NCI-H2227 (cell line): Measurements from ENCODE around the gene UMODL1.

Experiments
- DNase-seq: peaks from one replicate; lab custom pipeline; 2025; ENCODE audit not compliant: unreplicated experiment; lab: John Stamatoyannopoulos, UW

The UMODL1 gene

DNA sequence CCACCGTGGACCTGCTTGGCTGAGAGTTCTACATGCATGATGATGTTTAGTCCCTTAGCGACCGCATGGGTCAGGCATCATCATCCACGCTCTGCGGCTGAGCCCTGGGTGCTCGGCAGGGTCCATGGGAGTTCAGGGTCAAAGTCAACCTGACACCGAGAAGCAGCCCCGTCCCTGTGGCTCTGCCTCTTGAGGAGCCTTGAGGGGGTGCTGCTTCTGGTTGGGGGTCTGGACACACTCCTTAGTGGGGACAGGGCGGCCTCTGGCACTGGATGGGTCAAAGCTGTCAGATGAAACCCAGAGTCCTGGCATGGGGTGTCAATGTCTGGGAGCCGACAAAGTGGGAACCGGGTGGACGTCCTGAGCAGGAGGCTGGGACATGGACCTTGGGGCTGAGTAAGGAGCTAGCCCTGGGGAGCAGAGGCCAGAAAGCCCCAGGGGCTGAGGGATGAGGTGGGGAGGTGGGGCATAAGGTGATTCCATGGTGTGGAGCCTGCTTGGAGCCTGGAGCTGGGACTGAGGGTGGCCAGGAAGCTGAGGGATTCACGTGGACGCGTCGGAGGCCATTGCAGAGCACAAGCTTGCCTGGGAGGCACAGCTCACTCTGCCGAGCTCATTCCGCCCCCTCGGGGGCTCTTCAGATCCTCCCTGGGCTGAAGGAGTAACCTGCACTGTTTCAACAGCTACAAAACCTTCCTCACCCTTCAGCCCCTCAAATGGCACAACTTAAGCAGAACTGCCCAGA, 53.9 kb downstream of the UMODL1 start:
- DNase-seq = no peak

DNA sequence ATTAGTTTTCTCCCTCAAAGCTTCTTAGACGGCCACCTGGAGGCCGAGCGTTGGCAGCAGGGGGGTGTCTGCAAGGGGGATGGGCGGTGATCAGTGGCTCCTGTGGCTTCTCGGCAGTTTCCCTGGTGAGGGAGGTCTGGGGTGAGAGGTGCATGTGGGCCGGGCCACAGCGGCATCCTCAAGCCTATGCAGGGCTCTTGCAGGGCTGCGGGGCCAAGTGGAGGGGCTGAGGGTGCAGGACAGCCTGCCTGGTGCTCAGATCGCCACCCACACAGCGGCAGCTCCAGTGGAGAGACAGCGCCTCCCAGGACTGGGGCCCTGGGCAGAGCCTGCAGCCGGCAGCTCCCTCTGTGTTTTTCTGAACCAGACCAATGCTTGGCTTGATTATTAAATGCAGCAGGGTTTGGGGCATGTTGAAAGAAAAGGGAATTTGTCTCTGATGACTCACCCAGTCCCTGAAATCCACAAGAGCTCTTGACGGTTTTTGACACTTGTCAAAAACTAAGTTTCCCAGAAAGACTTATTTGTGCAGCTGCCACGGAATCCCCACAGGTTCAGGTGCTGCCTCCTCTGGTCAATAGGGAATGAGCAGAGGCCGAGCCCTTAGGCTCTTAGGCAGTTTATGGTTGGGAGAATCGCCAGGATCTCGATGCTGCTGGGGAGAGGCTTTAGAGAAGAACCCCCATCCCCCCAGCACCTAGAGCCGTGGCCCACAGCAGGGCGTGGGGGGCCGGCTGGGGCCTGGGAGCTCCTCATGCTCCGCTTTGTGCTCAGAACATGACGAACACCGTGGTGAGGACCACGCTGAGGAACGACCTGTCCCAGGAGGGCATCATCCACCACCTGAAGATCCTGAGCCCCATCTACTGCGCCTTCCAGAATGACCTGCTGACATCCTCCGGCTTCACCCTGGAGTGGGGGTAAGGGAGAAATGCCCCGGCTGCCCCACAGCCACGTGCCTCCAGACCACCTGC, 54.7 kb downstream of the UMODL1 start:
- DNase-seq = peak; percentile 25

DNA sequence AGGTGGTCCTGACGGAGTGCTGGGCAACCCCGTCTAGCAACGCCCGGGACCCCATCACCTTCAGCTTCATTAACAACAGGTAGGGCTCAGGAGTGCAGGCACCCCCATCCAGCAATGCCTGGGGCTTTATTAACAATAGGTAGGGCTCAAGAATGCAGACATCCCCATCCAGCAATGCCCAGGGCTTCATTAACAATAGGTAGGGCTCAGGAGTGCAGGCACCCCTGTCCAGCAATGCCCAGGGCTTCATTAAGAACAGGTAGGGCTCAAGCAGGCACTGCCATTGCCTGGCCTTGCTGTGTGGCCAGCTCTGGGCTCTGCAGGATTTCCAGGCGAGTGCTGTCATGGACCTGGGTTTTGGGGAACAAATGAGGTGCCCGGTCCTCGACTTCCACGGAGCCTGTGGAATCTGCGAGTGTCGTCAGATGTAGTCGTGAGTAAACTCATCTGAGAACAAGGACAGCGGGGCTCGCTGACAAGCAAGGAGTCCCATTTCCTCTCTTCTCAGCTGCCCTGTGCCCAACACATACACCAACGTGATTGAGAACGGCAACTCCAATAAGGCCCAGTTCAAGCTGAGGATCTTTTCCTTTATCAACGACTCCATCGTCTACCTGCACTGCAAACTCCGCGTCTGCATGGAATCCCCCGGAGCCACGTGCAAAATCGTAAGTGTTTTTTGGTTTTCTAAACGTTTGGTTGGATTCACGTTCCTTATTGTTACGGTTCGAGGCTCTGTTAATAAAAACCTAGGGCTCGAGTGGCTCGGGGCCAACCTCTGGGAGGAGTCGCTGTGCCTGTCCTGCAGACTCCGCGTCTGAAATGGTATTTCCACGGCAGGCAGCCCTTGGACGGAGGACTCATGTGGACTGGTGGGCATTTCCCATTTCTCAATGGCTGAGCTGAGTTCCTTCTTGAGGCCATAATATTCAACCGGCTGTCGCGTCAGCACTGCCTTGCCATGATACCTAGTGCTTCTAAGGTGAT, 56.3 kb downstream of the UMODL1 start:
- DNase-seq = no peak

DNA sequence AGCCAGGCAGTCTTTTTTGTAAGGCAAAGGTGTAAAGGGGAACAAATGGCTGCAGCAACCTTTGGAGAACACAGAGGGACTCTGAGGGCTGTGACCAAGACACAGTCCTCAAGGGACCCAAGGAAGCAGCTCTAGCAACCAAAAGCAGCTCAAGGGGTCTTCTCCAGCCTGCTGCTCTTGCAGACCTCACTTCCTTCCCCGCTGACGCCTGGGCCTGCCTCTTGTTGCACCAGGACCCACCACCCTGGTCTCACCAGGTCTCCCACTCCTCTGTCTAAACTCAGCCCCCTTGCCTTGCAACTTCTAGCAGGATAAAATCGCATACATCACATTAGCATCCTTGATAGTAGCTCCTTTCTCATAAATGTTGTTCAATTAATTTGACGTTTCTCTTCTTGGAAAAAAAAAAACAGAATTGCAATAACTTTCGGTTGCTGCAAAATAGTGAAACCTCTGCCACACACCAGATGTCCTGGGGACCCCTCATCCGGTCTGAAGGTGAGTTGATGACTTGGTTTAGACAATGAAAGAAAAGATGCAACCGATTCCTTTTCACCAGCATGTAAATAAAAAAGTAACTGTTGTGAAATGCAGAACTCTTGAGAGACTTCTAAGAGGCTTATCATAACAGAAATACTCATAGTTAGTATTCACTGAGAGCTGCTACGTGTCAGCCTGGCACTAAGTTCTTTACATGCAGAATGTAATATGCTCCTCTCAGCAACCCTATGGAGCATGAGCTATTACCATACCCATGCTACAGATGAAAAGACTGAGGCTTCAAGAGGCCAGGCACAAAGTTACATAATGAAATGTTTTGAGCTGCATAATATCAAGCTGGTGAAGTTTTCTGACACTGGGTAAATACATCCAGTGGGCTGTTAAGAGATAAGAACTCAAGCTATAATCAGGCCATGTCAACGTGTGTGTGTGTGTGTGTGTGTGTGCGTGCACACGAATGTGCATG, 58.5 kb downstream of the UMODL1 start:
- DNase-seq = no peak

DNA sequence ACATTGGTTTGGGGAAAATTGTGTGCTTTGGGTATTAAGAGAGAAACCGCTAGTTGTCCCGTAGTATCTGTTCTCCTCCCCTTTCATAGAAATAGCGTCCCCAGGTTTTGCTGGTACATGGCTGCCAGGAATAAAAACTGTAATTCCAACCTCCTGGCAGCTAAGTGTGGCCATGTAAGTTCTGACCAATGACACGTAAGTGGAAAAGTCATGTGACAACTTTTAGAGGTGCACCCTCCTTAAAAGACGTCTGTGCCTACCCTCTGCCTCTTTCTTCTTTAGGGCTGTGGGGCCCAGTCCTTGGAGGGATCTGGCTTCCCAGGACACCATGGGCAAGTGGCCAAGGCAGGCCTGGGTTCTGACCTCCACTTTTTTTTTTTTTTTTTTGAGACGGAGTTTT, 59.3 kb downstream of the UMODL1 start:
- DNase-seq = no peak

DNA sequence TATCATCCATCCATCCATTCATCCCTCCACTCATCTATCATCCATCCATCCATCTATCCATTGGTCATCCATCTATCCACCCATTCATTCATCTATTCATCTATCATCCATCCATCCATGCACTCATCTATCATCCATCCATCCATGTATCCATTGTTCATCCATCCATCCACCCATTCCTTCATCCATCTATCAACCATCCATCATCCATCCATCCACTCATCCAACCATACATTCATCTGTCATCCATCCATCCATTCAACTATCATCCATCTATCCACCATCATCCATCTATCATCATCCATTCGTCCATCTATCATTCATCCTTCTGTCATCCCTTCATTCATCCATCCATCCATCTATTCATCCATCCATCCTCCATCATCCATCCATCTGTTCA, 61.1 kb downstream of the UMODL1 start:
- no peak for DNase-seq

DNA sequence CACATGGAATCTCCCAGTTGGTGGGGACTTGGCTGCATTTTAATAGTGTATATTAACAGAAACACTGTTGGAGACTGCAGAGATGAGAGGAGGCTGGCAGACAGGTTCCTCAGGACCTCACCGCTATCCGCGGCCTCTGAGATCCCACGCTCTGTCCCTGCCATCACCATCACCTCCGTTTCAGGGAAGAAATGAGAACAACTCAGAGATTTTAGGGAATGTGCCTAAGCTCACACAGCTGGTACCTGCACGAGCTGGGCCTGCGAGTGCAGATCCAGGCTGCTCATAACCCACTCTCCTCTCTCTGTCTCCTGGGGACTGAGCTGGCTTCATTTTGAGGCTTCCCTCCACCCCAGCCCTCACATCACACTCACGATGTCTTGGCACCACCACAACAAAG, 62.0 kb downstream of the UMODL1 start:
- no peak for DNase-seq

DNA sequence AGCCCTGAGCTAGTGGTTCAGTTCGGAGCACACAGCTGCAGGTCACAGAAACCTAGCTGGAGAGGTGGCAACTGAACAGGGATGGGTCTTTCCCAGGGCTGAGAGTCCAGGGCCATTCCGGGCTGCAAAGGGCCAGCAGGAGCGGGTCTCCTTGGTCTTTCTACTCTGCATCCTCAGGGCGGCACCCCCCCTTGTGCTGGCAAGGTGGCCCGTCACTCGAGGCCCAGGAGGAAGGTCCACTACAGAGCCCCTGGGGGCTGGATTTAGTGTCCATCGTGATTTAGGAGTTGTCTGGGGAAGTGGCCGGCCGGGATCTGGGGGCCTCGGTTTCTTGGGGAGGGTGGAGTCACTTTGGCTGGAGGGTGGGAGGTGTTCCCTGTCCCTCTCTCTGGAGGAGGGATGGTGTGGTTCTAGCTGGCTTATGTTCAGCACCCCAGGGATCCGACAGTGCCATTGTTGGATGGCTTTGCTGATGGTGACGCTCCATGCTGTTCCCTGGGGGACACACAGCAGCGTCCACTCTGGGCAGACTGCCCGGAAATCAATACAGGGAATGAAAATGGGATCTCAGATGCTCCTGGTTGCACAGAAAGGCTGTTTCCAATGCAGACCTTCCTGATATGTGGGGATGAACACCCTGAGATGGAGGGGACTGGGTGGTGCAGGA, 64.4 kb downstream of the UMODL1 start:
- no peak for DNase-seq

DNA sequence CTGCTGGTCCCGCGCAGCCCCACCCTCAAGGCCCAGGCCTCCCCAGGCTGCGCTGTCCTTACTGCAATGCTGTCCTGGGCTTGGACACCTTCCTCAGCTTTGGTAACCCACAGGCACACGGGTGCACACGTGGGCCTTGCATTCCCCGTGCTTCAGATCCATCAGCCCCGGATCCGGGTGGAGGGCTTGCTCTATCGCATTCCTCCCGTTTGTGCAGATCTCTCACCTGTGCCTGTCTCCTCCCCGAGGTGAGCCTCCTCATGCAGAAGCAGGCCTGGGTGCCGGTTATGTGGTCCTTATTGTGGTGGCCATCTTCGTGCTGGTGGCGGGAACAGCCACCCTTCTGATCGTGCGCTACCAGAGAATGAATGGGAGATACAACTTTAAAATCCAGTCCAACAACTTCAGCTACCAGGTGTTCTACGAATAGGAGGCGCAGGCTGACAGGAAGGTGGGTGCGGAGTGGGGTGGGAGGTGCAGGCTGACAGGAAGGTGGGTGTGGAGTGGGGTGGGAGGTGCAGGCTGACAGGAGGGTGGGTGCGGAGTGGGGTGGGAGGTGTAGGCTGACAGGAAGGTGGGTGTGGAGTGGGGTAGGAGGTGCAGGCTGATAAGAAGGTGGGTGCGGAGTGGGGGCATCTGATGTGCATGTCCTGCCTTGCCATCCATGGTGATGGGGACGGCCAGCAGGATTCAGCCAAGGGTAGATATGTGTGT, 66.2 kb downstream of the UMODL1 start:
- DNase-seq = no peak

DNA sequence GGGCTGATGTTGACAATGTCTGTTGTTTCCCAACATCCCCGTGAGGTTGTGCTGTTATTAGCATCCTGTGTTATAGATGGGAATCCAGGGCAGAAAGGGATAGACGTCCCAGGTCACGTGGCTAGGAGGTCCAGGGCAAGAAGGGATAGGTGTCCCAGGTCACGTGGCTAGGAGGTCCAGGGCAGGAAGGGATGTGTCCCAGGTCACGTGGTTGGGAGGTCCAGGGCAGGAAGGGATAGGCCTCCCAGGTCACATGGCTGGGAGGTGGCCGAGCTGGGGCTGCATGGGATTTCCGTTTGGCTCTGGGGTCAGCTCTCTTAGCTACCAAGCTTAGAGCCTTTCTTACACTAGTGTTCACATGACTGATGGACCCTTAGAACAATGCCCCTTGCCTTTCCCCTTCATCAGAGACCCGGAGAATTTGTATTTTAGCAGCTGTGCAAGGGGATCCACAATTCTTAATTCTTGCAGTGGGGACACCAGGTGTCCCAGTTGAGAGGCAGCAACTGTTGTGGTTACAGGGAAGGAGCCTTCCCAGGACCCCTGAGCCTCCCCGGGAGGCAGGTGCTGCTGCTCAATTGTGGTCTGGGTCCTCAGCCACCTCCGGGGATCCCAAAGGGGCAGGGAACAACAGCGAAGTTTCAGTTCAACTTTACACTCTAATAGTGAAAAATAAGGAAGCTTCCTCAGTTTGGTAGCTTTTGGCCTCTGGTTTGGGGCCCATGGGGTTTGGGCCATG, 69.2 kb downstream of the UMODL1 start:
- no peak for DNase-seq

DNA sequence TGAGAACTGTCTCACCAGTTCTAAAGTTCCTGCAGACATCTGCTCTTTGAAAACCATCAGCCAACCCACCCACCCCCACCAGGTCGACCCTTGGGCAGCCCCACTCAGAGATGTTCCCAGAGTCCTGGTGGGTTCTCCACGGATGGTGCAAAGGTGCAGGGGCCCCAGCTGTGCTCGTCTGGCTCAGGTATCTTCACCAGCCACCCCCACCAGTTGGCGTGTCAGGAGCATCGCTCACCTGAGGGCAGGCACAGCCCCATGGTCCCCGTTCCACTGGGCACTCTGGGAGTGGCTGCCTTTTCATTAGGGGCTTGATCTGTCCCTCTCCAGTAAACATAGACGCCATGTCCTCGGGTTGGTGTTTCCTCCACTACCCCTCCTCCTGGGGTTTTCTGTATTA, 70.5 kb downstream of the UMODL1 start:
- DNase-seq = no peak

DNA sequence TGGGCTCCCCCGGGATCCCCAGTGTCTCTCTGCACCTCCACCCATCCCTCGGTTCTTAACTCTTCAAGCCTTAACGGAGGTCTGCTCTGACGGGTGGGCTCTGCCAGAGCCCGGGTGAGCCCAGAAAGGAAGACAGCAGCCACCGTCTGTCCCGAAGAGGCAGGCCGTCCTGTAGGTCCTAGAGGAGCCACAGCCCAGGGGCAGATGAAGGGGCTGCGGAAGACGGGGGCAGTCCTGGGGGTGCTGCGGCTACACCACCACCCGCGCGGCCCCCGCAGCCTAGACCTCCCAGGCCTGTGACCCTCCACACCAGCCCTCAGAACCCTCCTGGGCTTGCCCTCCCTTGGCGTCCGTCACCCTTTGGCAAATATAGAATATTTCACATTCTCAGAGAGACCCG, 71.0 kb downstream of the UMODL1 start:
- DNase-seq = no peak

DNA sequence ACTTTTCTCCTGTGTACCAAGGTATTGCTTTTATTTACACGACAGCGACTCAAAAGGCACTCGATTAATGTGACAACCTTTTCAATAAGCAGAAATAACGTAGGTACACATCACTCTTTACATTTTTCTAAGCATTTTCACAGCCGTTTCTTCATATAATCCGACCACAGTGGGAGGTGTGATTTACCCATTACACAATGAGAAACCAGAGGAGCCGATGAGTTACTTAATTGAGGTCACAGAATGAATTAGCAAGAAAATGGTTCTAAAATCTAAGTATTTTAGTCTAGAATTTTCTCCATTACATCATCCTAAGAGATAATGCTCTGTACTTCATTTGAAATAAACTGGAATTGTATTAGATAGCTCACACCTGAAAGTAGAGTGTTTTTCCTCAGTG, 71.5 kb downstream of the UMODL1 start:
- DNase-seq = no peak

DNA sequence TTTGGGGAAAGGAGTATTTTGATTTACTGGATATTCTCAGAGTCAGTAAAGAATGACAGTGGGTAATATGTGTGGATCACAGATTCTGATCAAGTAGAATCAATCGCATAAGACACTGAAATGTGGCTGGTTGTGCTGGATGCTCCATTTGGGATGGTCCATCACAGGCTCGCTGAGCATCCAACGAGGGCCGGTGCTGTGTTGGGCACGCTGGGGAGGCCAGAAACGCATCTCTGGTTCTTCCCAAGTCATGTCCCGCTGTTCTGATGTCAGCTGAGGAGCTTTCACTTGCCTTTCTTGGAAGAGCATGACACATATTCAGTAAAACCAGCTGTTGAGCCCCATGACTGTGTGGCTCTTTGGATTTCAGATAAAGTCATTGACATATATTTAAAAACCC, 72.0 kb downstream of the UMODL1 start:
- DNase-seq = no peak

DNA sequence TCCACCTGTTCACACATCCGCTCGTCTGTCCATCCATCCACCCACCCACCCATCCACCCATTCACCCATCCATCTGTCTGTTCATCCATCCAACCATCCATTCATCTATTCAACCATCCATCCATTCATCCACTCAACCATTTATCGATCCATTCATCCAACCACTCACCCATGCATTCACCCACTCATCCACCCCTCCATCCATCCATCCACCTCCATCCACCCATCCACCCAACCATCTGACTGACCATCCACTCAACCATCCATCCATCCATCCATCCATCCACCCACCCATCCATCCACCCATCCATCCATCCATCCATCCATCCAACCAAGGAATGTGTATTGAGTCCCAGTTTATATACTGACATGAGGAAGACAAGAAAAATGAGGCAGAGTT, 73.1 kb downstream of the UMODL1 start:
- DNase-seq = no peak

DNA sequence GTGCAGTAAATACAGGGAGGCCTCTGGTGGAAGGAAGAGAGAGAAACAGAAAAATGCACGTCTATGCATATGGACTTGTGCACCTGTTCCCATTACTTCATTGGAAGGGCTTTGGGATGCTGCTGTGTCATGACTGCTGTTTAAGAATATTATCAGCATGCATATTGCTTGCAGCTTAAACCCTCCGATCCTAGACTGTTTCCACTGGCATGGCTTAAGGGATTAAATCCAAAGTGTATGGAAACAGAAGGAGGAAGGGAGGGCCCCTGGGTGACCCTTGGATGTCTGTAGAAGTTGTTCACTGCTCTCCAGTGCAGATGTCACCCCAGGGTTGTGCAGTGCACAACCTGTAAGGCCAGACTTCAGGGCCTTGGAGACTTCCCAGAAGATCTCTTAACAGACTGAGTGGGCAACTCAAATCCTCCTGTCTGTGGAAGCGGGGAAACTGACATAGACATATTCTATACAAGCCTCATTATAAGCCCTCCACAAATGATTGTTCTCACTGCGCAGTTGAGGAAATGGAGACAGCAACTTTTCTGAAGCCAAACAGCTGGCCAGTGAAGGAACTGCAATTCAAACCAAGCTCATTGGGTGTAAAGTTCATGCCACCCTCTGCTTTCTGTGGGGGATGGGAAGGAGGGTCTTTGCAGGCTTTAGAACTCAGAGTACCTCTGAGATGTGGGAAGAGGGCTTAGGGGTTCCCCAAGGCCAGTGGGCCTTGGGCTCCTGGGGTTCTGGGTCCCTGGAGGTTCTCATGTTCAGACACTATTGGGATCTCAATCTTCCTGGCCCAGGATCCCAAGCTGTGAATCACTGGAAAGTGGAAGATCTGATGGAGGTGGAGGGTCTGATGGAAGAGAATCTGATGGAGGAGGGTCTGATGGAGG, 73.8 kb downstream of the UMODL1 start:
- DNase-seq = no peak
